ENCODE measurements around the gene ATP8A1.

The ATP8A1 gene

DNA sequence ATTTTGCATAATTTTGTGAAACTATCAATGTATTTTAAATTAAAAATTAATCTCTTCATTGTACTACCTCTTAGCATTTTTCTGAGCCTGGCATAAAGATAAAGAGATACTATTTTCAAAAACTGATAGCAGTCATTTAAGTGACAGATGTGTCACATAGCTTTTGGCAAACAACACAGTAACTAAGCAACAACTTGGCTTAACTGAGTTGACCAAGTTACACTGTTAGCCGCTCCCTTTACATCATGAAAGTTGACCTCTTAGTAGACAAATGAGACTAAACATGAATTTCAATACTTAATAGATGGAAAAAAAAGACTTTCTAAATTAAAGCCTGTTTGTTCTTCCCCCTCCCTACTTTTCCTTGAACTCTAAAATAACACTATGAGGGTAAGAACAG is 62.0 kb downstream of the ATP8A1 start:
- no peak overlapping the region for H3K9ac ChIP-seq (ENCODE audit: low read depth, low read length)
- no peak overlapping the region for H3K4me3 ChIP-seq (ENCODE audit: low read depth, low read length)
- H3K9me3 ChIP-seq (ENCODE audit: control insufficient read depth, insufficient read depth, low read length), result no peaks in the 10 kb centered on the region
- H3K4me1 ChIP-seq (ENCODE audit: control insufficient read depth, insufficient read depth, low read length), result no peaks in the 10 kb centered on the region
- no peaks in the 10 kb centered on the region for H3K27me3 ChIP-seq (ENCODE audit: control insufficient read depth, insufficient read depth, low read length)
- no peaks in the 10 kb centered on the region for H3K36me3 ChIP-seq (ENCODE audit: control insufficient read depth, insufficient read depth, low read length)

DNA sequence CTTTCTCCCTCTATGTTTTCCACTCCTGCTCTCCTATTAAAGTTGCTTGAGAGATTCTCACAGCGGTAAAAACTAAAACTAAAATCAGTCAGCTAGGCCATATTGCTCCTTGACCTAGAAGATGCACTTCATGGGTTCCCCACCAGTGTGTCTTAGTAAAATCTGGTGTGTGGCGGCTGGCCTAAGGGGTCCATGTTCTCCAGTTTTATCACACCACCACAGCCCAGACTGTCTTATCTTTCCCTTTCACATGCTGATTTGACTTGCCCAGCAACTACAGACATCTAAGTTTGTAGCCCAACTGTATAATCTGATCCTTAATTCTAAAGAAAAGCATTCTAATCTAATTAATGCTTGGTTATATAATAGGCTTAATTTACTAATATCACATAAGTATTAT is 68.0 kb downstream of the ATP8A1 start:
- Histone ChIP-seq H3K9ac (ENCODE audit: low read depth, low read length) (no peak overlapping the region), H3K27me3 (ENCODE audit: control insufficient read depth, insufficient read depth, low read length) (no peaks in the 10 kb centered on the region), H3K9me3 (ENCODE audit: control insufficient read depth, insufficient read depth, low read length) (no peaks in the 10 kb centered on the region), H3K4me1 (ENCODE audit: control insufficient read depth, insufficient read depth, low read length) (no peaks in the 10 kb centered on the region), H3K4me3 (ENCODE audit: low read depth, low read length) (no peak overlapping the region), H3K36me3 (ENCODE audit: control insufficient read depth, insufficient read depth, low read length) (no peaks in the 10 kb centered on the region)

DNA sequence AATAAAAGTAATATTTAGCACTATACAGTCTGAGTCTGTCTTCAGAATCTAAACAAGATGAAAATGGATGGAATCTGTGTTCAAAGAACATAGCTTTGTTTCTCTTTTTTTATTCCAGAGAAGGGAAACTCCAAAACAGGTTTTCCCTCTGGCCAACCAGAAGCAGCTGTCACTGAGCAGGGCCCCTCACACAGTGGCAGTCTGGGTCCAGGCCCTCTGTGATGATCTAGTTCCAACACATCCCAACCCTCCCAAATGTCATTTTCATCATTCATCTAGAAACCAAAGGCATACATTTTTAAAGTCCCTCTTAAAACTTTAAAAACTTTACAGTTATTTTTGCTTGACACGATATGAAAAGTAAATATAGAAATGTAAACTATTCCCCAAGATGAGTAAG is 70.1 kb downstream of the ATP8A1 start:
- no peaks in the 10 kb centered on the region for H3K36me3 ChIP-seq (ENCODE audit: control insufficient read depth, insufficient read depth, low read length)
- H3K27me3 ChIP-seq (ENCODE audit: control insufficient read depth, insufficient read depth, low read length), result no peaks in the 10 kb centered on the region
- no peak overlapping the region for H3K9ac ChIP-seq (ENCODE audit: low read depth, low read length)
- no peak overlapping the region for H3K4me3 ChIP-seq (ENCODE audit: low read depth, low read length)
- no peaks in the 10 kb centered on the region for H3K4me1 ChIP-seq (ENCODE audit: control insufficient read depth, insufficient read depth, low read length)
- no peaks in the 10 kb centered on the region for H3K9me3 ChIP-seq (ENCODE audit: control insufficient read depth, insufficient read depth, low read length)

DNA sequence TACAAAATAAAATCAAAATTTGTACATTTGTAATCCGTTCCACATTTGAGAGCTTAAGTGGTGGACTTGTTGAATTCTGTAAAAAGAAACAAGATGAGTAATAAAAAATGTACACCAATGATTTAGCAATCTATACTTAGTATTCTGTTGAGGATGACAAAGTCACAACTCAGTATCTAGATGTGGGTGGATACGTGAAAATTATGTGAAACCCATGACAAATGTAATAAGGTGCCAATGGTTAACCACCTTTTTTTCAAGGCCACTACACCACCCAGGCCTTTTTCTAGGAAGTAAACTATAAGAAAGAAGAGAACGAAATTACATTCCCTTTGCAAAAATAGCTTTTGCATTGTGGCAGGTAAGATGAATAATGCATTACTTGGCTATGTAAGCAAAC is 77.0 kb downstream of the ATP8A1 start:
- H3K27me3 ChIP-seq (ENCODE audit: control insufficient read depth, insufficient read depth, low read length), result no peaks in the 10 kb centered on the region
- H3K36me3 ChIP-seq (ENCODE audit: control insufficient read depth, insufficient read depth, low read length), result no peaks in the 10 kb centered on the region

DNA sequence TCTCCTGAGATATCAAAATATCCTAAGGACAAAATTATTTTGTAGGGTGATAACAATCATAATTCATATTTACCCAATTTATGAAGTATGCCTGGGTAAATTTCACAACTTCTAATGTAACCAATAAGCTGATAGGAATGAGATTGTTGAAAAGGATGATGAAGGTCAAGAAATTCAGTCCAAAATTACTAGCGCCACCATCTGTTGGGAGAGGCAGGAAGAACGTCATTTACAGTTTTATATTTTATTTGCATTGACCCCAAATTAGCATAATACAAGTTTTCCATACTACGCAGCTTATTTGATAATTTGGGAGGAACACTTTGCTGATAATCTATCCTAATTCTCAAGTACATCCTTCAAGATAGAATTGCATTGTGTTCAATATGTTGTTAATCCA is 78.7 kb downstream of the ATP8A1 start:
- H3K4me3 ChIP-seq (ENCODE audit: low read depth, low read length), result no peak overlapping the region
- no peak overlapping the region for H3K9ac ChIP-seq (ENCODE audit: low read depth, low read length)
- H3K4me1 ChIP-seq (ENCODE audit: control insufficient read depth, insufficient read depth, low read length), result no peaks in the 10 kb centered on the region
- H3K36me3 ChIP-seq (ENCODE audit: control insufficient read depth, insufficient read depth, low read length), result no peaks in the 10 kb centered on the region
- no peaks in the 10 kb centered on the region for H3K27me3 ChIP-seq (ENCODE audit: control insufficient read depth, insufficient read depth, low read length)
- no peaks in the 10 kb centered on the region for H3K9me3 ChIP-seq (ENCODE audit: control insufficient read depth, insufficient read depth, low read length)

More for the DNA sequence above, 77.0 kb downstream of the ATP8A1 start:
- H3K9ac ChIP-seq (ENCODE audit: low read depth, low read length), result no peak overlapping the region
- H3K4me1 ChIP-seq (ENCODE audit: control insufficient read depth, insufficient read depth, low read length), result no peaks in the 10 kb centered on the region
- no peak overlapping the region for H3K4me3 ChIP-seq (ENCODE audit: low read depth, low read length)
- no peaks in the 10 kb centered on the region for H3K9me3 ChIP-seq (ENCODE audit: control insufficient read depth, insufficient read depth, low read length)

DNA sequence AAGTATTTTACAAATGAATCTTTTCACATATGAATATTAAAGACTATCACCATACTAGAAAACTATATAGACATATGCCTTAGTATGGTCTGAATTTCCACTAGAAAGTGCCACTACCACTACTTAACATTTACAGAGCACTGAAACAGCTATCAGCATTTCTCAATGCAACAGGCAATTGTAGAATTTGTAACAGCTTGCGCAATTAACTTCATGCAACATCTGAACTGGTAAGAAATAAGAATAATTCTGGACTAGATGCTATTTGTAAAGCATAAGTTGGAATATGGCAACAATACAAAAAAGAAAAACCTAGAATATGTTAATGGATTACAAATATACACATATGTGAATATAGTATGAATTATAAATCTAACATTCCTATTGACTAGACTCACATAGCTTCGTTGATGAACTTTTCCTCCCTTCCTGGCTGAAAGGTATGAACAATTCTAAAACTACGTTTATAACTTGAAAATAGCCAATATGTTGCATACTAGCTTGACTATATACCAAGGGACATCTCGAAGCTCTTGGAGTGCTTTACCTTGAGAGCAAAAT is 82.0 kb downstream of the ATP8A1 start:
- Histone ChIP-seq H3K9me3 (ENCODE audit: control insufficient read depth, insufficient read depth, low read length) (no peaks in the 10 kb centered on the region), H3K27me3 (ENCODE audit: control insufficient read depth, insufficient read depth, low read length) (no peaks in the 10 kb centered on the region), H3K9ac (ENCODE audit: low read depth, low read length) (no peak overlapping the region), H3K36me3 (ENCODE audit: control insufficient read depth, insufficient read depth, low read length) (no peaks in the 10 kb centered on the region), H3K4me3 (ENCODE audit: low read depth, low read length) (no peak overlapping the region), H3K4me1 (ENCODE audit: control insufficient read depth, insufficient read depth, low read length) (no peaks in the 10 kb centered on the region)

DNA sequence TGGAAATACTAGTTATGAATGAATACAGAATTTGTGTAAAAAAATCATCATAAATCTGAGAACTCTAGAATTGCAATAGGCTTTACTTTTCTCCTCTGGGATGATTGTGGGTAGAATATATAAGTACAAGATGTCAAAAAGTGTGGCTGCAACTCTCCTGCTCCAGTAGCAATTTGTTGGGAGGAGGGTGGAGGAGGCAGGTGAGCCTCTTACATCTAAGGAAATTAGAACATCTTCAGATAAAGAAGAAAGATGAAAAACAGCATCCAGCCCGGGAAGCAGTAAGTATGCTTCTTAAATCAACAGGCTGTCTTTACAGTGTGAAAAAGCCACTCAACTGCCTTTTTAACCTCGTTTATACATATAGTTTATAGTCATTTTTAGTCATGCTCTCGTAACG is 83.7 kb downstream of the ATP8A1 start:
- no peak overlapping the region for H3K4me3 ChIP-seq (ENCODE audit: low read depth, low read length)
- no peaks in the 10 kb centered on the region for H3K27me3 ChIP-seq (ENCODE audit: control insufficient read depth, insufficient read depth, low read length)
- H3K4me1 ChIP-seq (ENCODE audit: control insufficient read depth, insufficient read depth, low read length), result no peaks in the 10 kb centered on the region
- no peaks in the 10 kb centered on the region for H3K9me3 ChIP-seq (ENCODE audit: control insufficient read depth, insufficient read depth, low read length)
- no peaks in the 10 kb centered on the region for H3K36me3 ChIP-seq (ENCODE audit: control insufficient read depth, insufficient read depth, low read length)
- no peak overlapping the region for H3K9ac ChIP-seq (ENCODE audit: low read depth, low read length)

DNA sequence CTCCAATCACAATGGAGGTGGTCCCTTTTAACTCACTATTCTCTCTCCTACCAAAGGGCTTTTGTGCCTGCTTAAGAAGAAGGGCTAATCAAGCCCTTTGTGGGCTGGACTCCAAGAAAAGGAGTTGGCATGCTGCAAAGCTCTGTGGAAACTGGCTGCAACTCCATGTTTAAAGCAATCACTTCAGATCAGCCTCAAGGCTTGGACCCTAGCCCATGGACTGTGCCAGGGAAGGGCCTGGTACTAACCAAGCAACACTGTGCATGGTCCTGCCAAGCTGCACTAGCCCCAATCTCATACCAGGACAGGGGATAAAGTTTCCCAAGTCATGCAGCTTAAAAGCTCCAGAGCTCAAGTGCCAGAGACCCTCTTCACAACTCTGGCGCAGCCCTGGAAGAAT is 86.7 kb downstream of the ATP8A1 start:
- Histone ChIP-seq H3K27me3 (ENCODE audit: control insufficient read depth, insufficient read depth, low read length) (no peaks in the 10 kb centered on the region), H3K9ac (ENCODE audit: low read depth, low read length) (no peak overlapping the region), H3K36me3 (ENCODE audit: control insufficient read depth, insufficient read depth, low read length) (no peaks in the 10 kb centered on the region), H3K4me3 (ENCODE audit: low read depth, low read length) (no peak overlapping the region), H3K4me1 (ENCODE audit: control insufficient read depth, insufficient read depth, low read length) (no peaks in the 10 kb centered on the region), H3K9me3 (ENCODE audit: control insufficient read depth, insufficient read depth, low read length) (no peaks in the 10 kb centered on the region)

DNA sequence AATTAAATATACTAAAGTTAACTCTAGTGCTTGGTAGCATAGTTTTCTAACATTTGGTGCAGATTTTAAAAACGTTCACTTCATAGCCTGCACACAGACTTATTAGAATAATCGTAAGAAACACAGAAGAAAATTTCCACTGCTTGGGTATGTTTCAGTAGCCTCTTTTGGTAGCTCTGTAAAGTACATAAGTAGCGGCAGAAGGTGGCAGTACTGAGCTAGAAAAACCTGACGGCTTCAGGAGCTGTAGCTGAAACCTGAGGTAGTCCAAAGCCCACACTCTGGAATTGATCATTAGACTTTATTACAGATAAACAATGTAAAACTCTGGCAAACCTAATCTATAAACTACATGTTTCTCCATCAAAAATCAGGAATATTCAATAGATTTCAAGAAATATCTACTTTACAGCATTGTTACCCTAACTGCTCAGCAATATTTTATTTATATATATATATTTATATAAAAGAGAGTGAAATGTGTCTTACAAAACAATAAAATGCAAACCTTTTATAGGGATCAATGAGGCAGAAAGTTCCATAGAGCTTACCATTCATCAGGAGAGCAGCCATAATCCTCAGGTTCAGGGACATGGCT is 88.2 kb downstream of the ATP8A1 start:
- H3K36me3 ChIP-seq (ENCODE audit: control insufficient read depth, insufficient read depth, low read length), result no peaks in the 10 kb centered on the region
- H3K27me3 ChIP-seq (ENCODE audit: control insufficient read depth, insufficient read depth, low read length), result no peaks in the 10 kb centered on the region
- no peak overlapping the region for H3K9ac ChIP-seq (ENCODE audit: low read depth, low read length)
- H3K4me3 ChIP-seq (ENCODE audit: low read depth, low read length), result no peak overlapping the region
- no peaks in the 10 kb centered on the region for H3K4me1 ChIP-seq (ENCODE audit: control insufficient read depth, insufficient read depth, low read length)
- H3K9me3 ChIP-seq (ENCODE audit: control insufficient read depth, insufficient read depth, low read length), result no peaks in the 10 kb centered on the region

DNA sequence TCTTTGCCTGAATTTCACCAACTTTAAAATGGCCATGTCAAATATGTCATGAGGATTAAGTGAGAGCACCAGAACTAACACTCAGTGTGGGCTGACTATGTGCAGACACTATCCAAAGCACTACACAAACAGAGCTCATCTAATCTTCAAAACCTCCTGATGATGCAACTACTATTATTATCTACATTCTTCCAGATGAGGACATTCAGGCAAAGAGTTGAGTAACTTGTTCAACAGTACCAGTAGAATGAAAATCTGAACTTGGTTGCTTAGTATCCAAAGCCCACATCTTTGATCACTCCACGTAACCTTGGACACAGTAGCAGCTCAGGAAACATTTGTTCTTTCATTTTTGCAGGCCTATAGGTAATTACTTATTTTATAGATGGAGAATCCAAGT is 90.1 kb downstream of the ATP8A1 start:
- H3K36me3 ChIP-seq (ENCODE audit: control insufficient read depth, insufficient read depth, low read length), result no peaks in the 10 kb centered on the region

DNA sequence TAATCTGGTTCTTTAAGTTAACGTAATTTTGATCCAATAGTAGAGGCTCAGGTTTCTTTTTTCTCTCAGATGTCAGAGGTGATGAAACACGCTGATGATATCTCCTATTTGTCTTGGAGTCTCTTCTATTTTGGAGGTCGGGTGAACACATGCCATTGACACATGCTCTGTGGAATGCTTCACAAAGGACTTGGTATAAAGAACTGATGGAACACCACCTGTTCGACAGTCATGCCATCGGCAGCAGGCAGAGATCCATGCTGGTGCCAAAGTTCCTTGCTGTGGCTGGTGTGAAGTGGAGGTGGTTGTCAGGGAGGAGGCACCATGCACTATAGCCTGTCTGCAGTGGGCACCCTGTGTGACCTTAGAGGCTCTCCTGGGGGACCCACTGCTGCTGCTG is 94.9 kb downstream of the ATP8A1 start:
- no peak overlapping the region for H3K4me3 ChIP-seq (ENCODE audit: low read depth, low read length)
- H3K9ac ChIP-seq (ENCODE audit: low read depth, low read length), result no peak overlapping the region
- no peaks in the 10 kb centered on the region for H3K36me3 ChIP-seq (ENCODE audit: control insufficient read depth, insufficient read depth, low read length)
- H3K4me1 ChIP-seq (ENCODE audit: control insufficient read depth, insufficient read depth, low read length), result no peaks in the 10 kb centered on the region
- no peaks in the 10 kb centered on the region for H3K9me3 ChIP-seq (ENCODE audit: control insufficient read depth, insufficient read depth, low read length)
- H3K27me3 ChIP-seq (ENCODE audit: control insufficient read depth, insufficient read depth, low read length), result no peaks in the 10 kb centered on the region

More for the DNA sequence above, 90.1 kb downstream of the ATP8A1 start:
- no peak overlapping the region for H3K4me3 ChIP-seq (ENCODE audit: low read depth, low read length)
- no peak overlapping the region for H3K9ac ChIP-seq (ENCODE audit: low read depth, low read length)
- no peaks in the 10 kb centered on the region for H3K4me1 ChIP-seq (ENCODE audit: control insufficient read depth, insufficient read depth, low read length)
- H3K27me3 ChIP-seq (ENCODE audit: control insufficient read depth, insufficient read depth, low read length), result no peaks in the 10 kb centered on the region
- no peaks in the 10 kb centered on the region for H3K9me3 ChIP-seq (ENCODE audit: control insufficient read depth, insufficient read depth, low read length)

DNA sequence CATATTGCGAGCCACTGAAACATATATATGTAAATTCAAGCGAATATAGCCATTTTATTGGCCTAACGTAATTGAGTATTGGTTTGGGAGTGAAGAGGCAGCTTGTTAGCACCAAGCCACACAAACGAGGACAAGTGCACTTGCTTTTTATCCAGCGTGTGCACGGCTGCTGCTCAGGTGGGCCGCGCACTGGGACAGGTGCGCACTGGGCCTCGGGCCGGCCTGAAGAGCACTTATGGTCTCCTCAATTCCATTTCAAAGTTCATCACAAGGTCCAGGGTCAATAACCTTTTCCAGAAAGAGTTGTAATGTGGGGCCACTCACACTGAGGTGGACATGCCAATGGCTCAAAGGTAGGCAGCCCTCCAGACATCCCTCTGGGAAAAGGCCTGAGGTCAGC is 95.9 kb downstream of the ATP8A1 start:
- no peaks in the 10 kb centered on the region for H3K4me1 ChIP-seq (ENCODE audit: control insufficient read depth, insufficient read depth, low read length)
- no peaks in the 10 kb centered on the region for H3K36me3 ChIP-seq (ENCODE audit: control insufficient read depth, insufficient read depth, low read length)
- no peak overlapping the region for H3K9ac ChIP-seq (ENCODE audit: low read depth, low read length)
- no peak overlapping the region for H3K4me3 ChIP-seq (ENCODE audit: low read depth, low read length)
- H3K9me3 ChIP-seq (ENCODE audit: control insufficient read depth, insufficient read depth, low read length), result no peaks in the 10 kb centered on the region
- no peaks in the 10 kb centered on the region for H3K27me3 ChIP-seq (ENCODE audit: control insufficient read depth, insufficient read depth, low read length)

Data from iPS-15b (cell line).